ENCODE measurements around the gene SLC29A1.
"Not testable (repeated sequence)": the region's sequence is repeated elsewhere in the genome, so short reads cannot be mapped to it uniquely, and the experiment has no call there.

DNA sequence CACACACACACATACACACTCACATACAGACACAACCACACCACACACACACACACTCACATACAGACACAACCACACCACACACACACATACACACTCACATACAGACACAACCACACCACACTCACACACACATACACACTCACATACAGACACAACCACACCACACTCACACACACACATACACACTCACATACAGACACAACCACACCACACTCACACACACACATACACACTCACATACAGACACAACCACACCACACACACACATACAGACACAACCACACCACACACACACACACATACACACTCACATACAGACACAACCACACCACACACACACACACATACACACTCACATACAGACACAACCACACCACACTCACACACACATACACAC, 41.6 kb upstream of the SLC29A1 start:
- not testable (repeated sequence) for TF ChIP-seq CTCF (conservative IDR thresholded peaks at IDR 0.05); EZH2 (IDR thresholded peaks at IDR 0.05; ENCODE audit: low read depth)

Data from PC-9 (cell line).